Left renal cortex interstitium (tissue), 4 donors: Measurements from ENCODE around the gene CEP104. TPM values are rescaled to one million over a fixed set of nuclear protein-coding genes. Genes with fewer than 3 reads are reported as not detected.
"Not testable (repeated sequence)": the region's sequence is repeated elsewhere in the genome, so short reads cannot be mapped to it uniquely, and the experiment has no call there.

Experiments
- DNase-seq, 4 donors: peaks; one replicate each; pipeline ENCODE4 v3.0.0-alpha.2; 2013; ENCODE audit warnings: low read depth in 4 of 4, low spot score in 2 of 4, missing footprints in 1 of 4
- polyA plus RNA-seq, 4 donors: library from polyadenylated mRNA; unstranded; fragments of 120-200 nt; gene quantifications; one replicate each; pipeline ENCODE4 v1.2.1, GENCODE V29; 2013; ENCODE audit not compliant: insufficient read length in 4 of 4

The CEP104 gene
- polyA plus RNA-seq, 4 donors = 30.5 to 41.6 (median 37.1) TPM

- no peak for DNase-seq
These were observed 52.9 kb downstream of the CEP104 start for GRCh38 chr1:3803905-3804626.

GRCh38 chr1:3800795-3801194 lies 56.2 kb downstream of the CEP104 start:
- DNase-seq = not testable (repeated sequence)

- no peak for DNase-seq
These were observed 56.9 kb downstream of the CEP104 start for GRCh38 chr1:3799976-3800685.

- DNase-seq = peak in 3 of 4 donors; percentile 68 to 83 (median 77)
These were observed 60.6 kb downstream of the CEP104 start, which contains the start of gene LRRC47 for GRCh38 chr1:3796215-3797061. LRRC47 (minus strand) TSS chr1:3796498; CDS start chr1:3796476, 22 bp downstream.

- DNase-seq = no peak
These were observed 61.4 kb downstream of the CEP104 start for GRCh38 chr1:3795453-3796214.

GRCh38 chr1:3790952-3791351 lies 66.1 kb downstream of the CEP104 start:
- no peak for DNase-seq

GRCh38 chr1:3790500-3790923 lies 66.5 kb downstream of the CEP104 start:
- no peak for DNase-seq

- no peak for DNase-seq
These were observed 67.3 kb downstream of the CEP104 start for GRCh38 chr1:3789421-3790300.

- no peak for DNase-seq
These were observed 68.1 kb downstream of the CEP104 start for GRCh38 chr1:3788756-3789420.

GRCh38 chr1:3787745-3788605 lies 69.0 kb downstream of the CEP104 start:
- no peak for DNase-seq

GRCh38 chr1:3787349-3787715 lies 69.7 kb downstream of the CEP104 start:
- no peak for DNase-seq

- no peak for DNase-seq
These were observed 70.3 kb downstream of the CEP104 start for GRCh38 chr1:3786468-3787348.

- no peak for DNase-seq
These were observed 71.4 kb downstream of the CEP104 start for GRCh38 chr1:3785456-3786157.

- DNase-seq = no peak
These were observed 72.0 kb downstream of the CEP104 start for GRCh38 chr1:3785045-3785444.

- DNase-seq = no peak
These were observed 73.1 kb downstream of the CEP104 start for GRCh38 chr1:3783651-3784474.
